Cardiac septum (tissue), 1 donor: ENCODE results near the gene BCAM. TPM values are rescaled to one million over a fixed set of nuclear protein-coding genes. Genes with fewer than 3 reads are reported as not detected.
"Not testable (repeated sequence)": the region's sequence is repeated elsewhere in the genome, so short reads cannot be mapped to it uniquely, and the experiment has no call there.

Experiments used
- DNase-seq: peaks from one replicate; pipeline ENCODE4 v3.0.0-alpha.2; 2020; ENCODE audit warnings: low spot score
- intact Hi-C: fragments of 100-400 bp; cut with DNase I; formaldehyde crosslinking; loops from one replicate; pipeline ENCODE4 v1.14.0; 2022
- total RNA-seq: library from RNA; stranded (reverse); fragmentation: NEBNext Ultra II Directional; extraction: Animal tissue kit (Norgen Biotek cat#: 25700); gene quantifications from one replicate; pipeline ENCODE4 v1.2.1, GENCODE V29; 2021
- donor health status: DM: no; HTN: no; CAD: no.

The BCAM gene
- total RNA-seq, 1 donor from 2014 or later: 86.8 TPM

- intact Hi-C loops: no loop called here
- DNase-seq: no peak
Observed at GRCh38 chr19:44812142-44812718, 3.3 kb downstream of the BCAM start.

GRCh38 chr19:44813070-44813840, 4.4 kb downstream of the BCAM start:
- intact Hi-C loops: no loop called here
- no peak for DNase-seq

- intact Hi-C loops: no loop called here
- DNase-seq: no peak
Observed at GRCh38 chr19:44813841-44814470, 5.1 kb downstream of the BCAM start.

- DNase-seq: no peak
- intact Hi-C loops: no loop called here
Observed at GRCh38 chr19:44814517-44814916, 5.6 kb downstream of the BCAM start.

GRCh38 chr19:44816301-44816700, 7.4 kb downstream of the BCAM start:
- intact Hi-C loops: no loop called here

GRCh38 chr19:44817725-44818465, 9.0 kb downstream of the BCAM start:
- intact Hi-C loops: no loop called here
- no peak for DNase-seq

More at GRCh38 chr19:44816301-44816700, 7.4 kb downstream of the BCAM start:
- DNase-seq: no peak

- DNase-seq: no peak
- intact Hi-C loops: no loop called here
Observed at GRCh38 chr19:44818466-44819031, 9.6 kb downstream of the BCAM start.

- intact Hi-C loops: no loop called here
- DNase-seq: no peak
Observed at GRCh38 chr19:44819246-44819832, 10.4 kb downstream of the BCAM start.

- peak; percentile 89 for DNase-seq
- intact Hi-C loops: no loop called here
Observed at GRCh38 chr19:44820648-44821609, 12.0 kb downstream of the BCAM start.

GRCh38 chr19:44822177-44822576, 13.3 kb downstream of the BCAM start:
- intact Hi-C loops: no loop called here
- DNase-seq: no peak

GRCh38 chr19:44822670-44823372, 13.9 kb downstream of the BCAM start:
- DNase-seq: no peak
- intact Hi-C loops: no loop called here

- DNase-seq: no peak
- intact Hi-C loops: no loop called here
Observed at GRCh38 chr19:44823373-44823698, 14.4 kb downstream of the BCAM start.

- no peak for DNase-seq
- intact Hi-C loops: no loop called here
Observed at GRCh38 chr19:44824761-44825160, 15.9 kb downstream of the BCAM start.

- intact Hi-C loops, DNase-seq: not testable (repeated sequence)
Observed at GRCh38 chr19:44832875-44833274, 24.0 kb downstream of the BCAM start.

GRCh38 chr19:44834399-44834798, 25.5 kb downstream of the BCAM start:
- intact Hi-C loops, DNase-seq: not testable (repeated sequence)

- no peak for DNase-seq
- intact Hi-C loops: no loop called here
Observed at GRCh38 chr19:44839276-44839675, 30.4 kb downstream of the BCAM start.

GRCh38 chr19:44840811-44841210, 31.9 kb downstream of the BCAM start:
- no peak for DNase-seq
- intact Hi-C loops: loop anchor here (10.0 kb wide), 1 partner anchor 116 kb away; no protein-coding TSS in a partner anchor

- intact Hi-C loops: loop anchor here (10.0 kb wide), 1 partner anchor 116 kb away; no protein-coding TSS in a partner anchor
- DNase-seq: no peak
Observed at GRCh38 chr19:44841231-44841630, 32.3 kb downstream of the BCAM start.
